Kidney (tissue), 14 donors: ENCODE results near the gene YPEL1. TPM values are rescaled to one million over a fixed set of nuclear protein-coding genes. Genes with fewer than 3 reads are reported as not detected.

Experiments
- DNase-seq, 5 donors: peaks; one replicate each; pipeline ENCODE4 v3.0.0-alpha.2; 2013 to 2020
- FAIRE-seq: peaks from 2 replicates; lab custom pipeline; 2012; peaks lifted over from hg19 to GRCh38; lab: Jason Lieb, UNC
- H3K27ac ChIP-seq, 2 donors: one replicate each; pipeline ENCODE4 v1.7.0; 2013; ENCODE audit warnings: low read depth in 2 of 2, low read length in 2 of 2, inconsistent platforms in 1 of 2
- H3K27me3 ChIP-seq: one replicate; pipeline ENCODE4 v1.7.1; 2013; ENCODE audit warnings: low read length, inconsistent platforms; ENCODE audit not compliant: control insufficient read depth, insufficient read depth
- H3K36me3 ChIP-seq, 3 donors: one replicate each; pipeline versions ENCODE4 v1.7.0 to v1.7.1; 2013; ENCODE audit warnings: low read length in 3 of 3, control low read depth in 1 of 3, inconsistent platforms in 1 of 3; ENCODE audit not compliant: insufficient read depth in 3 of 3, control insufficient read depth in 2 of 3
- H3K4me1 ChIP-seq, 3 donors: one replicate each; pipeline versions ENCODE4 v1.7.0 to v1.7.1; 2013; ENCODE audit warnings: low read length in 3 of 3, inconsistent platforms in 1 of 3, low read depth in 1 of 3; ENCODE audit not compliant: control insufficient read depth in 2 of 3, insufficient read depth in 2 of 3
- H3K4me3 ChIP-seq, 3 donors: one replicate each; pipeline versions ENCODE4 v1.7.0 to v1.8.1; 2013; ENCODE audit warnings: low read length in 3 of 3, control low read depth in 1 of 3, inconsistent platforms in 1 of 3
- H3K9ac ChIP-seq, 3 donors: one replicate each; pipeline versions ENCODE4 v1.7.0 to v1.7.1; 2013; ENCODE audit warnings: low read length in 3 of 3, control low read depth in 1 of 3, inconsistent platforms in 1 of 3
- H3K9me3 ChIP-seq, 3 donors: one replicate each; pipeline versions ENCODE4 v1.7.0 to v1.7.1; 2013; ENCODE audit warnings: low read length in 3 of 3, control low read depth in 1 of 3, inconsistent platforms in 1 of 3; ENCODE audit not compliant: control insufficient read depth in 2 of 3, insufficient read depth in 1 of 3
- CTCF ChIP-seq: IDR thresholded peaks from 3 replicates; pipeline ENCODE4 v1.5.1; 2012; ENCODE audit warnings: mild to moderate bottlenecking, moderate library complexity, borderline replicate concordance; ENCODE audit not compliant: insufficient read depth; ENCODE audit errors: extremely low read depth
- intact Hi-C: fragments of 100-400 bp; cut with DNase I; formaldehyde crosslinking; loops from one replicate; pipeline ENCODE4 v1.11.1; 2022
- polyA plus RNA-seq: library from polyadenylated mRNA; stranded (reverse); fragments of 350-450 nt; fragmentation: Illumina TruSeq; extraction: RNeasy Lipid Tissue Mini Kit (QIAGEN cat#74804); gene quantifications from one replicate; pipeline ENCODE4 v1.2.3, GENCODE V29; 2014; ENCODE audit warnings: low read depth, low replicate concordance; ENCODE audit not compliant: insufficient read depth
- total RNA-seq: library from RNA; stranded (reverse); fragmentation: NEBNext Ultra II Directional; extraction: Animal tissue kit (Norgen Biotek cat#: 25700); gene quantifications from one replicate; pipeline ENCODE4 v1.2.1, GENCODE V29; 2021
- donor health status: control.
- donor health status: control.
- donor health status: control.
- donor health status: control.
- donor health status: control.
- donor health status: DM: yes; HTN: yes; CAD: no.
- donor health status: Normal renal cell carcinoma (clear cell type).

The YPEL1 gene
- total and polyA plus RNA-seq, 2 donors from 2014 or later = 2.2 to 6.1 TPM

- Histone ChIP-seq H3K4me1 (no peaks in the 10 kb centered on the region), H3K36me3 (peaks cover 0 to 10% (median 7%) of the 10 kb centered on the region in 3 donors), H3K9ac (no peak overlapping the region), H3K9me3 (no peaks in the 10 kb centered on the region), H3K4me3 (no peak overlapping the region), H3K27ac (no peak overlapping the region), H3K27me3 (no peaks in the 10 kb centered on the region)
- TF ChIP-seq CTCF = no peak
- no peak for FAIRE-seq
- no peak for DNase-seq
- intact Hi-C loops = no loop called here
These were observed 43.2 kb upstream of the YPEL1 start for GRCh38 chr22:21778705-21779363.

GRCh38 chr22:21771631-21771976 lies 36.0 kb upstream of the YPEL1 start:
- peaks cover 12 to 48% (median 23%) of the 10 kb centered on the region in 3 donors for H3K36me3 ChIP-seq
- no peaks in the 10 kb centered on the region for H3K27me3 ChIP-seq
- no peak overlapping the region for H3K4me3 ChIP-seq
- intact Hi-C loops = no loop called here
- H3K9me3 ChIP-seq = no peaks in the 10 kb centered on the region
- no peak overlapping the region for H3K9ac ChIP-seq
- FAIRE-seq (no peak), DNase-seq (no peak)
- TF ChIP-seq CTCF = no peak
- no peak overlapping the region for H3K27ac ChIP-seq
- no peaks in the 10 kb centered on the region for H3K4me1 ChIP-seq

GRCh38 chr22:21768435-21768834 lies 32.8 kb upstream of the YPEL1 start:
- DNase-seq (no peak), FAIRE-seq (no peak)
- Histone ChIP-seq H3K9me3 (no peaks in the 10 kb centered on the region), H3K27ac (no peak overlapping the region), H3K36me3 (peaks cover 12 to 69% (median 45%) of the 10 kb centered on the region in 3 donors), H3K4me3 (no peak overlapping the region), H3K9ac (no peak overlapping the region), H3K27me3 (no peaks in the 10 kb centered on the region), H3K4me1 (no peaks in the 10 kb centered on the region)
- no peak for TF ChIP-seq CTCF
- intact Hi-C loops = no loop called here
